SJCRH30 (cell line): ENCODE data around the gene PCOLCE2. TPM values are rescaled to one million over a fixed set of nuclear protein-coding genes. Genes with fewer than 3 reads are reported as not detected.

Experiments used
- DNase-seq, 2 experiments: peaks; one replicate each; pipeline ENCODE4 v3.0.0-alpha.2; 2015 to 2020
- H3K27ac ChIP-seq: fragments of 250-450 bp; sonication (Bioruptor Pico); 2 replicates; pipeline ENCODE4 v1.5.1; 2020; ENCODE audit warnings: mild to moderate bottlenecking, moderate library complexity
- H3K27me3 ChIP-seq: fragments of 250-450 bp; sonication (Bioruptor Pico); 2 replicates; pipeline ENCODE4 v1.5.1; 2020; ENCODE audit warnings: mild to moderate bottlenecking, moderate library complexity
- H3K36me3 ChIP-seq: fragments of 250-450 bp; sonication (Bioruptor Pico); 2 replicates; pipeline ENCODE4 v1.5.1; 2020; ENCODE audit warnings: mild to moderate bottlenecking, moderate library complexity
- H3K4me1 ChIP-seq: fragments of 250-450 bp; sonication (Bioruptor Pico); 2 replicates; pipeline ENCODE4 v1.5.1; 2020; ENCODE audit warnings: mild to moderate bottlenecking, moderate library complexity
- H3K4me3 ChIP-seq: fragments of 250-450 bp; sonication (Bioruptor Pico); 2 replicates; pipeline ENCODE4 v1.5.1; 2020; ENCODE audit warnings: mild to moderate bottlenecking, moderate library complexity
- H3K9me3 ChIP-seq: fragments of 250-450 bp; sonication (Bioruptor Pico); replicated peaks from 2 replicates; pipeline ENCODE4 v1.5.1; 2020; ENCODE audit warnings: mild to moderate bottlenecking, moderate library complexity
- total RNA-seq: library from RNA; depleted of rRNA; stranded (reverse); fragments of >200 nt; shearing (Covaris generic); gene quantifications from 2 replicates; pipeline ENCODE4 v1.2.3, GENCODE V29; 2014

PCOLCE2 gene
- total RNA-seq, 1 experiment from 2014 or later = 16.7 TPM

DNA sequence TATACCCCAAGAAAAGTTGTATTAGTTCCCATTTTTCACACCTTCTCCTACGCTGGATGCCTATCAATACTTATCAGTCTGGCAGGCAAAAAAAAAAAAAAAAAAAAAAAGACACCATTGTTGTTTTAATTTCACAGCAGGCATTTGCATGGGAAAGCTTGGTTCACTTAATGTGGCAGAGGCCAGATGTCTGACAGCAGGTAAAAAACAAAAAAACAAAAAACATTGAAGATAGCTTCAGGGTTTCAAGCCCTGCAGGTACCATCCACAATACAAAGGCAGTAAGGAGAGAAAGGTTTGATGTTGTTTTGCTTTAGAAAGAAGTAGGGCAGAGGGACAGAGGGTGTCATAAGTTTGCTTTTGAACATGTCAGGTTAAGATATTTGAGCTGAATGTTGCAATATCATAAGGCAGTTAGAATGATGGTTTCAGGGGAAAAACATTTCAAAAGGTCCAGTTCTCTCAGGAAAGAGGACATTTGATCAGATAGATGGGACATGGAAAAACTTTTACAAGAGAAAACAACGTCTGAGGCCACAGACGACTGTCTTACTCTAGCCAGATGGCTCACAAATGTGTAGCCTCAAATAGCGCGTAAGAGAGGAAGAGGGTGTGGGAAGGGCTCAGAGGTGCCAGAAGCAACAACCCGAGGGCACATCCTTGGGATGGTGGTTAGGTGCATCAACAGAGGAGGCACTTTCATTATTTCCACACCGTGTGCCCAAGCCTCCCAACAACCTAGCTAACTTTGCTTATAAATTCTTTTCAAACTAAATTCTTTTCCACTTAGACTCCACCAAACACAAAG is 25.7 kb downstream of the PCOLCE2 start:
- no peaks in the 10 kb centered on the region for H3K27me3 ChIP-seq
- H3K4me1 ChIP-seq = no peaks in the 10 kb centered on the region
- H3K4me3 ChIP-seq = no peak overlapping the region
- no peaks in the 10 kb centered on the region for H3K9me3 ChIP-seq
- H3K27ac ChIP-seq = no peak overlapping the region
- DNase-seq = no peak
- no peaks in the 10 kb centered on the region for H3K36me3 ChIP-seq

DNA sequence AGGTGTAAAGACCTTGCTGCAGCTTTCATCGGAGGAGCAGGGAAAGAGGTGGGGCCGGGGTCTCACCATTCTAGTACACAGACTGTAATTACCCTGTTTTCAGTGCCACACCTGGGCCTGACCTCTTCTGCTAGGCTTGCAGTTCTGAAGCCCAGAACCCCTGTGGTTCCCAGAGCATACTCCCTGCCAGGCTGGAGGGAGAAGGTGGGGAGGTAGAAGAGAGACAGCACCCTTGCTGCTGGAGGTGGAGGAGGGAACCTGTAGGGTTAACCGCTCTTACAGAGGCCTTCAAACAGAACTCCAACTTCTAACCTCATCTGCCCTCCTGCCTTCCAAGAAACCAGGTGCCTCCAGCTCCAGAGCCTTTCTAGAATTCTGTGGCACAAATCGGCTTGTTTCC is 27.0 kb downstream of the PCOLCE2 start:
- Histone ChIP-seq H3K27ac (no peak overlapping the region), H3K27me3 (no peaks in the 10 kb centered on the region), H3K9me3 (no peaks in the 10 kb centered on the region), H3K4me1 (no peaks in the 10 kb centered on the region), H3K36me3 (no peaks in the 10 kb centered on the region), H3K4me3 (no peak overlapping the region)
- no peak for DNase-seq

DNA sequence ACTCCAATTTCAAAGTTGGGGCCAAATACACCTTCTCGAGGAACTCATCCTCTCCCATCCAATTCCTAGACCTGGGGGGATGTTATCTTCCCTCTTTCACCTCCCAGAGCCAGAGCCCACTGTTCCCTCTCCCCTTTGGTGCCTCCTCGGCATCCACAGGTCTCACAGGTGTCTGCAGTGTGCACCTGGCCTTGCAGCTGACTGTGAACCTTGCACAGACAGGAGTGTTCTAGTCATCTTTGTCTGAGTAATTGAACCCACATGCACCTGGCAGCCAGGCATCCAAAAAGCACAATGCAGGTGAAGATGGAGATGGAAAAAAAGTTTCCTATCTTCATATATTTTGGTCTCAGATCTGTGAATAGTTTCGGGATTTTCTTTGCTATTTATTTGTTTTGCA is 30.8 kb downstream of the PCOLCE2 start:
- Histone ChIP-seq H3K36me3 (no peaks in the 10 kb centered on the region), H3K4me1 (no peaks in the 10 kb centered on the region), H3K27me3 (no peaks in the 10 kb centered on the region), H3K9me3 (no peaks in the 10 kb centered on the region), H3K4me3 (no peak overlapping the region), H3K27ac (no peak overlapping the region)
- no peak for DNase-seq

DNA sequence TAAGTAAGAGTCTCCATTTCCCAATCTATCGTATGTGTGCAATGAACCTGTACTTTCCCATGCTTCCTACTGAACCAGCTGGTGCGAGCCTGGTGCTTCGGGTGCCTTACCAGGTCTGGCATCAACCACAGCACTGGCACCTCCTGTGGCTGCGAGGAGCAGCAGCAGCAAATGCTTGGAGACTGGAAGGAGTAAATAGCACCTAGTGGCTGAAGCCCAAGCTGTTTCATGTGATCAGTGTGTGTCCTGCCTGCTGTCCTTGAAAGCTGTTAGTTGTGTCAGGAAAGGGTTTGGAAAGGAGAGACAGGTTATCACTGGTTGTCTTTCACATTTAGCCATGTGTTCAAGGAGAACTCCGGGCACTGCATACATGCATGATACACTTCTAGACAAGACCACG is 31.8 kb downstream of the PCOLCE2 start:
- Histone ChIP-seq H3K36me3 (no peaks in the 10 kb centered on the region), H3K27me3 (no peaks in the 10 kb centered on the region), H3K9me3 (no peaks in the 10 kb centered on the region), H3K27ac (no peak overlapping the region), H3K4me3 (no peak overlapping the region), H3K4me1 (no peaks in the 10 kb centered on the region)
- DNase-seq = no peak

DNA sequence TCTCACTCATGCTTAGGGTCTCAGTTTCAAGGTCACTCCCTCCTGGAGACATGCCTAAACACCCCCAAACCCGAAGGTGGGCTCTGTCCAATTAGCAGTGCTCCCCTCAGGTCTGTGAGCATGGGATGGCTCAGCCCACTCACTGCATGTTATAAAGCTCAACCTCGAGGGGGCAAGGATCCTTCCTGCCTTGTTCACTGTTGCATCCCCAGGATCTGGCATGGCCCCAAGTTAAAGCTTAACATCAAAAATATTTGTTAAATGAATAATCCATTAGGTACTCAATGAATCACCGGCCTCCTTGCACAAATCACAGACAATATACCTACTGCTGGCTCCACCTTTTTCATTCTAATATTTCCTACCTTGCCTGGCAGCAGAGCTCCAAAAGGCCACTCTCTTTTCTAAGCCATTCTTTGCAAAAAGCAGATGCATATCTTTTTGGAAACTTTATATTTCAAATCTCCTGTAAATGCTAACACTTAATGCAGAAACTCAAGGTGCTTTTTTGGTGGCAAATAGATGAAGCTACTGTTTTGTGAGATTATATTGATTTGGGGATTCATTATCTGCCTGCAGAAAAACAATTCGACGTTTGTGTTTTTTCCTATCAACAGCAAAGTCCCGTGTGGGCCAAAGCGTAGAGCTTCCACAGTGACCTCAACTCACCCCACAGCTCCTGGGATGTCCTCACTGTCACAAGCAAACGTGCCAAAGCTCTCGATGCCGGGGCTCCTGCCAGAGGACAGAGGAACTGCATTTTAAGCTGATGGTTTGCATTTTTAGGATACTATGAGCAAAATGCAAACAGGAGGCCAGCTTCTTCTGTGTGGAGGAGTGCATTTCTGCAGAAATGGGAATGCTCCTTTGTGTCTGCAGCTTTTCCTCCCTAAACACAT is 35.4 kb downstream of the PCOLCE2 start:
- no peaks in the 10 kb centered on the region for H3K36me3 ChIP-seq
- no peak for DNase-seq
- H3K9me3 ChIP-seq = no peaks in the 10 kb centered on the region
- H3K27ac ChIP-seq = no peak overlapping the region
- no peak overlapping the region for H3K4me3 ChIP-seq
- peaks cover 3% of the 10 kb centered on the region; the same call in 1 of the 2 replicates for H3K4me1 ChIP-seq
- H3K27me3 ChIP-seq = no peaks in the 10 kb centered on the region

DNA sequence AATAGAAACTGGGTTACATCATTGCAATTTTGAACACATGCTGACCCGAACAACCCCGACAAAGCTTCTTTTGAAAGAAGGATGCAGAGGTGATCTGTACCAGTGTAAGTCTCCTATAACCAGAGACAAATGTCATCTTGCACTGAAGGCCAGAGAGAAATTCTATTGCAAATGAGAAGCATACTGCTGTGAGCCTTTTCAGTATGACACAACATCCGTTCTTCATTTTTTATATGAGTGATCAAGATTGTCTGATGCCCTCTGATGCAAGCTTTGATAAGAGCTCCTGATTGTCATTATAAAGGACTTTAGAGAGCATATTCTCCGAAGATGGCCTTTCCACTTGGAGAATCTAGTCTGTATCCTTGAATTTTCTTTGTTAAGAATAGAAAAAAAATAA is 36.9 kb downstream of the PCOLCE2 start:
- H3K9me3 ChIP-seq = no peaks in the 10 kb centered on the region
- H3K4me1 ChIP-seq = peaks cover 3% of the 10 kb centered on the region; the same call in 1 of the 2 replicates
- no peak overlapping the region for H3K4me3 ChIP-seq
- no peaks in the 10 kb centered on the region for H3K36me3 ChIP-seq
- no peak overlapping the region for H3K27ac ChIP-seq
- DNase-seq = no peak
- H3K27me3 ChIP-seq = no peaks in the 10 kb centered on the region

DNA sequence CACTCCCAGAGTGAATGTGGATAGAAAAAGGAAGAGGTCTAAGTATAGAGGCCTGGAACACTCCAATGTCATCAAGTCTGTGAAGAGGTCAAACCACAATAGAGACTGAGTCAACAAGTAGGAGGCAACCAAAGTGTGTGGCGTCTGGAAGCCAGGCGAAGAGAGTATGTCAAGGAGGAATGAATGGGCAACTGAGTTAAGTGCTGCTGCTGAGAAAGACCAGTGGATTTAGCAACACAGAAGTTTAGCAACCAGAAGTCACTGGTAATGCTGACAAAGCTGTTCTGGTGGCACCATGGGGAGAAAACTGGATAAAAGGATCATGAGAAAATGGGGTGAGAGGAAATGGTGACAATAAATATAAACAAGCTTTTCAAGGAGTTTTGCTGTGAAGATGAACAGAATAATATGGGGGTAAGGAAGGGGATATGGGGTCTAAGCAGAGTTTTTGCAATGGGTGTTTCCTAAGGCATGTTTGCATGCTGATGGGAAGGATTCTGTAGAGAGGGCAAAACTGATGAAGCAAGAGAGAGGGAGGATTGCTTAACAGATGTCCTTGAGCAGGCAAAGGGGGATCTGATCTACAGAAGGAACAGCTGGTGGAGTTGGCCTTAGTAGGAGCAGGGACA is 38.4 kb downstream of the PCOLCE2 start:
- no peak overlapping the region for H3K27ac ChIP-seq
- H3K4me1 ChIP-seq = peaks cover 3% of the 10 kb centered on the region; the same call in 1 of the 2 replicates

DNA sequence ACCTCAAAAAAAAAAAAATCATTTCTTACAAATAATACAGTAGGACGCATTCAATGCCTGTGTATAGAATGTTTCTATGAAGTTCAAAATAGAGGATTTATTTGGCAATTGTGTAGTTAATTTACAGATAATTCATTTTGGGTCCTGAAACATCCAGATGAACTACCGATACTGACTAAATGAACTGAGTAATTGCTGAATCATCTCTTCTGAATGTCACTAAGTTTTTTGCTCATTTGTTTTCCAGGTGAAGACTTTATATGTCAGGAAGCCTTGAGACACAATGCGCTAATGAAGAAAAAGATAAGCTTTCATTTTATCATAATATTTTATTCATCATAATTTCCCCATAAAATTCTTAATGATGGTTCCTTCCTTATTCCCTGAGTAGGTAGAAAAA is 39.7 kb downstream of the PCOLCE2 start:
- 0 out of 2 replicates have a peak, but pooled peaks cover 4% of the 10 kb centered on the region for H3K36me3 ChIP-seq
- no peak overlapping the region for H3K4me3 ChIP-seq
- H3K27ac ChIP-seq = no peak overlapping the region
- peaks cover 3% of the 10 kb centered on the region; the same call in 1 of the 2 replicates for H3K4me1 ChIP-seq
- no peaks in the 10 kb centered on the region for H3K27me3 ChIP-seq
- no peak for DNase-seq
- 0 out of 2 replicates have a peak, but pooled peaks cover 4% of the 10 kb centered on the region for H3K9me3 ChIP-seq

More for the DNA sequence above, 38.4 kb downstream of the PCOLCE2 start:
- Histone ChIP-seq H3K9me3 (no peaks in the 10 kb centered on the region), H3K4me3 (no peak overlapping the region), H3K27me3 (no peaks in the 10 kb centered on the region), H3K36me3 (no peaks in the 10 kb centered on the region)
- DNase-seq = peak; percentile 17 to 23

DNA sequence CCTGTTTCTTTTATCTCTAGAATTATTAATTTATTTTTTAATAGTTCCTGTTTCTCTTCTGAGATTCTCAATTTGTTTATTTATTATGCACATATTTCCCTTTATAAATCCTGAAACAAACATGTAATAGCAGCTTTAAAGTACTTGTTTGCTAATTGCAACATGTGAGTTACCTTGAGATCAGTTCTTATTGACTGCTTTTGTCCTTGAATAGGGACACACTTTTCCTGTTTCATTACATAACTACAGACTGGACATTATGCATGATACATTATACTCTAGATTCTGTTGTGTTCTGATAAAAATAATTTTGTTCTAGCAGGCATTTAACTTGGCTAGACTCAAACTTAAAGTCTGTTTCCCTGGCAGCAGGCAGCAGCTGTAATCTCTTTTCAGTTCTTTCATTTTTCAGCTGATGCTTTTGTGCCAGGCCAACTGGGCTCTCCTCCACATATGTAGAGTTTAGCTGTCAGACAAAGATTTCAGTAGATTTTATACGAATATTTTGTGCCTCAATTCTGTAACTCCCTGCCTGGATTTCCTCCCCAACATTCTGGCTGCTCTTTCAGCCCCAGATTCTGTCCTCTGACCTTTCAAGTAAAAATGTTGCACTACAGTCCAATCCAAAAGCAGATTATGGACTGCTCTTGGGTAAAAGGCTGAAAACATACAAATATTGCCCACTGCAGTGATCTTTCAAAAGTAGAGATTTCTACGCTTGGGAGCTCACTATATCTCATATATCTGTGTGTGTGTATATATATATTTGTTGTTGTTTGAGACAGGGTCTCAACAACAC is 41.9 kb downstream of the PCOLCE2 start:
- 0 out of 2 replicates have a peak, but pooled peaks cover 4% of the 10 kb centered on the region for H3K36me3 ChIP-seq
- no peaks in the 10 kb centered on the region for H3K27me3 ChIP-seq
- peaks cover 3% of the 10 kb centered on the region; the same call in 1 of the 2 replicates for H3K4me1 ChIP-seq
- H3K9me3 ChIP-seq = 0 out of 2 replicates have a peak, but pooled peaks cover 4% of the 10 kb centered on the region
- H3K4me3 ChIP-seq = no peak overlapping the region
- DNase-seq = no peak
- no peak overlapping the region for H3K27ac ChIP-seq

DNA sequence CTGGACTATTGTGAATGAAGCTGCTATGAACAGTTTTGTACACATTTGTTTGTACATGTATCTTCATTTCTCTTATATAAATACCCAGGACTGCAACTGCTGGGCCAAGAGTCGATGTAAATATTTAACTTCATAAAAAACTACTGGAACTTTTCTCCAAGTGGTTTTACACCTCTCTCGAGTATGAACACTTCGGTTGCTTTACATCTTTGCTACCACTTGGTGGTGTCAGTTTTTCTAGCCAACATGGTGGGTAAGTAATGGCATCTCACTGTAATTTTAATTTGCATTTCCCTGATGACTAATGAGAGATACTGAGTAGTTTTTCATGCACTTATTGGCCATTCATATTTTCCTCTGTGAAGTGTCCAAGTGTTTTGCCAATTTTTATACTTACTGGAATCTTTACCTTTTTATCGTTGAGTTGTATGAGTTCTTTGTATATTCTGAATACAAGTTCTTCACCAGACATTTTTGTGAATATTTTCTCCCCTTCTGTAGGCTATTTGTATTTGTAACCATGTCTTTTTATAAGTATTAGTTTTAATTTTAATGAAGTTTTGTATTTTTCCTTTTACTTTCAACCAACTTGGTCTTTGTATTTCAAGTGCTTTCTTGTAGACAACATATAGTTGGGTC is 44.4 kb downstream of the PCOLCE2 start:
- no peak overlapping the region for H3K27ac ChIP-seq
- DNase-seq = peak in 1 of 2 experiments; percentile 46
- H3K4me3 ChIP-seq = no peak overlapping the region
- H3K4me1 ChIP-seq = no peaks in the 10 kb centered on the region
- H3K27me3 ChIP-seq = no peaks in the 10 kb centered on the region
- H3K9me3 ChIP-seq = 0 out of 2 replicates have a peak, but pooled peaks cover 4% of the 10 kb centered on the region
- 0 out of 2 replicates have a peak, but pooled peaks cover 4% of the 10 kb centered on the region for H3K36me3 ChIP-seq

DNA sequence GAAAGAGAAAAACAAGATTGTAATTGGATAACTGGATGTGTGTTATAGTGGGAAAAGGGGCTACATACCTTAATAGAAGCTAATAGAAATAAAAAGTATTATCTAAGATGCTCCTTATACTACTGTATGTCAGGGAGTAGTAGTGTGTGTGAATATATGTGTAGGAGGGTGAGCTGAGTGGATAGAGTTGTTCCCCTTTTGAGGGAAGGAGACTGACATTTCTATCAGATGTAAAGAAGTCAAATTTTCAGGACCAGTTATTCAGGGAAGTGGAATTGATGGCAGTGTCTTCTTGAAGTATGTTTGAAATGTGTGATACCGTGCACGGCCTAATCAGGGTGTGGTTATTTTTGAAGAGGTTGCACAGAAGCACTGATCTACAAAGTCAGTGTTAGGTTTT is 49.1 kb downstream of the PCOLCE2 start:
- H3K27me3 ChIP-seq = no peaks in the 10 kb centered on the region
- 0 out of 2 replicates have a peak, but pooled peaks cover 4% of the 10 kb centered on the region for H3K9me3 ChIP-seq
- no peak overlapping the region for H3K4me3 ChIP-seq
- H3K27ac ChIP-seq = no peak overlapping the region
- H3K36me3 ChIP-seq = no peaks in the 10 kb centered on the region
- DNase-seq = no peak
- H3K4me1 ChIP-seq = no peaks in the 10 kb centered on the region

DNA sequence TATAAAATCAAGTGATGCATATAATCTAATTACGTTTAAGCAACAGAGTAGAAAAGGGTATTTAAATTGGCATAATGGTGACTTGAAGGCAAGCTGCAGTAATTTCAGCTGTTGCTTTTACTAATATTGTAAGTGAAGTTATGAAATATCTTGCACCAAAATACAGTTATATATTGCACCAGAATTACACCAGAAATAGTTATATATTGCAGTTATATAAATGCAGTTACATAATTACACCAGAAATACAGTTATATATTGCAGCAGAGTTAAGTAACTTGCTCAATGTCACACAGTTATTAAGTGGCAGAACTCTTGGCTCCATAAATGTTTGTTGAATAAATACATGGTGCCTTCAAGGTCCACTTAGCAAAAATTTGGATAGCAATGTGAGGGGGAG is 51.4 kb downstream of the PCOLCE2 start:
- H3K4me3 ChIP-seq = no peak overlapping the region
- DNase-seq = no peak
- H3K27ac ChIP-seq = no peak overlapping the region
- H3K4me1 ChIP-seq = no peaks in the 10 kb centered on the region
- H3K27me3 ChIP-seq = no peaks in the 10 kb centered on the region
- H3K9me3 ChIP-seq = no peaks in the 10 kb centered on the region
- no peaks in the 10 kb centered on the region for H3K36me3 ChIP-seq

DNA sequence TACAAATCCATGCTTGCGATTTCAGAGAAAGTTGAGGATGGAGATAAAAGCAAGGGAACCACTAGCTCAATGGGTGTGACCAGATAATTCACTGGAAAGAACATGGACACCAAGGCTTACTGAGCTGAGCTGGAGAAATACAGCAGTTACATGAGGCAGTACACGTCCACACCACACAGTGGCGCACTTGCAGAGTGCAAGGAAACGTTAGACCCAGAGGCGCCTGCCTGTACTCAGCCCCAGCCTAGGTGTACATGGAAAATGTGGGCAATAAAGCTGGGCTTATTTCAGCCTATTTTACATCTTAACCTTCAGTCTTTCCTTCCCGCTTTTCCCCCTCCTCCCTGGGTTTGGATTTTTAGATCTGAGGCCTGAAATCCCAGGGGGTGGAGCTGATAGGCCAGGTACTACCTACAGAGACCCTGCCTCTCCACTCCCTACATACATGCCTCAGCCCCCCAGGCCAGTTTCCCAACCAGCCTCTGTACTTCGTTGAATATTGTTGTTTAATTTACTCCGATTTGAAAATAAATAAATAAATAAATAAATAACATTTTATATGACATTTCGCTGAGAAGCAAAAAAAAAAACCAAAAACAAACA is 60.1 kb downstream of the PCOLCE2 start:
- no peak overlapping the region for H3K27ac ChIP-seq
- H3K4me3 ChIP-seq = no peak overlapping the region
- no peaks in the 10 kb centered on the region for H3K27me3 ChIP-seq
- H3K9me3 ChIP-seq = no peaks in the 10 kb centered on the region
- no peaks in the 10 kb centered on the region for H3K36me3 ChIP-seq
- H3K4me1 ChIP-seq = 0 out of 2 replicates have a peak, but pooled peaks cover 2% of the 10 kb centered on the region
- DNase-seq = peak; percentile 76 to 89
